ENCODE measurements around the gene RTP3.
"Not testable (repeated sequence)": the region's sequence is repeated elsewhere in the genome, so short reads cannot be mapped to it uniquely, and the experiment has no call there.

The RTP3 gene

GRCh38 chr3:46517016-46517783, 19.4 kb downstream of the RTP3 start:
- no peak for DNase-seq (ENCODE audit: low read depth in 1 of 2, low spot score in 1 of 2)

GRCh38 chr3:46517784-46518181, 20.0 kb downstream of the RTP3 start:
- DNase-seq (ENCODE audit: low read depth in 1 of 2, low spot score in 1 of 2): no peak

- DNase-seq (ENCODE audit: low read depth in 1 of 2, low spot score in 1 of 2): no peak
These were observed 22.2 kb downstream of the RTP3 start for GRCh38 chr3:46519952-46520351.

GRCh38 chr3:46520531-46520930, 22.8 kb downstream of the RTP3 start:
- DNase-seq (ENCODE audit: low read depth in 1 of 2, low spot score in 1 of 2): no peak

GRCh38 chr3:46521096-46521495, 23.3 kb downstream of the RTP3 start:
- DNase-seq (ENCODE audit: low read depth in 1 of 2, low spot score in 1 of 2): no peak

GRCh38 chr3:46522201-46522600, 24.4 kb downstream of the RTP3 start:
- not testable (repeated sequence) for DNase-seq (ENCODE audit: low read depth in 1 of 2, low spot score in 1 of 2)

GRCh38 chr3:46523556-46523955, 25.8 kb downstream of the RTP3 start:
- DNase-seq (ENCODE audit: low read depth in 1 of 2, low spot score in 1 of 2): no peak

- DNase-seq (ENCODE audit: low read depth in 1 of 2, low spot score in 1 of 2): no peak
These were observed 26.2 kb downstream of the RTP3 start for GRCh38 chr3:46524008-46524407.

- DNase-seq (ENCODE audit: low read depth in 1 of 2, low spot score in 1 of 2): no peak
These were observed 27.1 kb downstream of the RTP3 start for GRCh38 chr3:46524832-46525231.

GRCh38 chr3:46527239-46527638, 29.5 kb downstream of the RTP3 start:
- DNase-seq (ENCODE audit: low read depth in 1 of 2, low spot score in 1 of 2): no peak

- no peak for DNase-seq (ENCODE audit: low read depth in 1 of 2, low spot score in 1 of 2)
These were observed 35.3 kb downstream of the RTP3 start for GRCh38 chr3:46533091-46533490.

- DNase-seq (ENCODE audit: low read depth in 1 of 2, low spot score in 1 of 2): no peak
These were observed 38.0 kb downstream of the RTP3 start for GRCh38 chr3:46535746-46536145.

- no peak for DNase-seq (ENCODE audit: low read depth in 1 of 2, low spot score in 1 of 2)
These were observed 39.0 kb downstream of the RTP3 start for GRCh38 chr3:46536758-46537157.

- DNase-seq (ENCODE audit: low read depth in 1 of 2, low spot score in 1 of 2): no peak
These were observed 39.5 kb downstream of the RTP3 start for GRCh38 chr3:46537316-46537715.

- no peak for DNase-seq (ENCODE audit: low read depth in 1 of 2, low spot score in 1 of 2)
These were observed 40.0 kb downstream of the RTP3 start for GRCh38 chr3:46537779-46538178.

- not testable (repeated sequence) for DNase-seq (ENCODE audit: low read depth in 1 of 2, low spot score in 1 of 2)
These were observed 40.6 kb downstream of the RTP3 start for GRCh38 chr3:46538425-46538802.

GRCh38 chr3:46538803-46539442, 41.1 kb downstream of the RTP3 start:
- peak; percentile 18 to 76 for DNase-seq (ENCODE audit: low read depth in 1 of 2, low spot score in 1 of 2)

- no peak for DNase-seq (ENCODE audit: low read depth in 1 of 2, low spot score in 1 of 2)
These were observed 41.7 kb downstream of the RTP3 start for GRCh38 chr3:46539443-46540005.

GRCh38 chr3:46540550-46540949, 42.8 kb downstream of the RTP3 start:
- no peak for DNase-seq (ENCODE audit: low read depth in 1 of 2, low spot score in 1 of 2)

- DNase-seq (ENCODE audit: low read depth in 1 of 2, low spot score in 1 of 2): no peak
These were observed 44.1 kb downstream of the RTP3 start for GRCh38 chr3:46541835-46542234.

- DNase-seq (ENCODE audit: low read depth in 1 of 2, low spot score in 1 of 2): no peak
These were observed 44.6 kb downstream of the RTP3 start for GRCh38 chr3:46542344-46542743.

GRCh38 chr3:46542801-46543201, 45.0 kb downstream of the RTP3 start:
- no peak for DNase-seq (ENCODE audit: low read depth in 1 of 2, low spot score in 1 of 2)

Data from stimulated activated CD4-positive, alpha-beta T cell treated with anti-CD3 and anti-CD28 coated beads, Interleukin-15, amount 100 ng/mL, for 1 hour (primary cell).